Erythroblast (primary cell): Measurements from ENCODE around the gene AP3B1.

Experiments
- GATA1 ChIP-seq: IDR thresholded peaks from 2 replicates; pipeline ENCODE4 v1.6.1; 2011; ENCODE audit warnings: low read depth, mild to moderate bottlenecking, control low read depth, low read length, moderate library complexity
- POLR2A ChIP-seq: IDR thresholded peaks from 2 replicates; pipeline ENCODE4 v1.6.1; 2011; ENCODE audit warnings: mild to moderate bottlenecking, low read length

GRCh38 chr5:78291687-78292086, 2.8 kb downstream of the AP3B1 start:
- TF ChIP-seq POLR2A = no peak
- no peak for TF ChIP-seq GATA1
